Activated CD8-positive, alpha-beta T cell treated with anti-CD3 and anti-CD28 coated beads for 36 hours (primary cell): Measurements from ENCODE around the gene SEPTIN5. TPM values are rescaled to one million over a fixed set of nuclear protein-coding genes. Genes with fewer than 3 reads are reported as not detected.

Experiments
- ATAC-seq: fragments of 200-7000 bp; cut with Tn5 transposase; one replicate; pipeline ENCODE4 v1.10.0; 2021; ENCODE audit warnings: mild to moderate bottlenecking, moderate library complexity
- CTCF ChIA-PET: fragments of 350-600 bp; sonication (Branson Sonifier 250); formaldehyde crosslinking; loops from one replicate; lab custom pipeline; 2021; ENCODE audit warnings: antibody characterized with exemption; lab: Charles Lee
- POLR2A ChIA-PET: fragments of 350-600 bp; sonication (Branson Sonifier 250); formaldehyde crosslinking; loops from one replicate; lab custom pipeline; 2021; ENCODE audit warnings: antibody characterized with exemption; lab: Charles Lee
- DNase-seq: peaks from one replicate; pipeline ENCODE4 v3.0.0-alpha.2; 2020
- H3K27ac Mint-ChIP-seq: one replicate; pipeline ENCODE4 v1.8.0; 2021; ENCODE audit warnings: mild to moderate bottlenecking, mixed read lengths
- H3K27me3 Mint-ChIP-seq: one replicate; pipeline ENCODE4 v1.8.0; 2021; ENCODE audit warnings: mixed read lengths
- H3K36me3 Mint-ChIP-seq: one replicate; pipeline ENCODE4 v1.8.0; 2021; ENCODE audit warnings: low read depth, mixed read lengths
- H3K4me1 Mint-ChIP-seq: one replicate; pipeline ENCODE4 v1.8.0; 2021; ENCODE audit warnings: low read depth, mixed read lengths
- H3K4me3 Mint-ChIP-seq: one replicate; pipeline ENCODE4 v1.8.0; 2021; ENCODE audit warnings: mild to moderate bottlenecking, moderate library complexity, mixed read lengths
- H3K9me3 Mint-ChIP-seq: one replicate; pipeline ENCODE4 v1.8.0; 2021; ENCODE audit warnings: mixed read lengths
- intact Hi-C: fragments of 100-400 bp; cut with micrococcal nuclease; formaldehyde crosslinking; loops from one replicate; pipeline ENCODE4 v1.10.0; 2022
- total RNA-seq, 2 experiments: library from RNA; stranded (reverse); gene quantifications; one replicate each; pipeline ENCODE4 v1.2.3, GENCODE V29; 2021
- TF ChIP-seq, protein P1 (sequence below): fragments of 200-600 bp; IDR thresholded peaks from one replicate; pipeline ENCODE4 v1.8.0; 2022; ENCODE audit warnings: antibody characterized with exemption, mild to moderate bottlenecking

Gene SEPTIN5
- total RNA-seq, 2 experiments from 2014 or later = 1.3 to 1.5 TPM

DNA sequence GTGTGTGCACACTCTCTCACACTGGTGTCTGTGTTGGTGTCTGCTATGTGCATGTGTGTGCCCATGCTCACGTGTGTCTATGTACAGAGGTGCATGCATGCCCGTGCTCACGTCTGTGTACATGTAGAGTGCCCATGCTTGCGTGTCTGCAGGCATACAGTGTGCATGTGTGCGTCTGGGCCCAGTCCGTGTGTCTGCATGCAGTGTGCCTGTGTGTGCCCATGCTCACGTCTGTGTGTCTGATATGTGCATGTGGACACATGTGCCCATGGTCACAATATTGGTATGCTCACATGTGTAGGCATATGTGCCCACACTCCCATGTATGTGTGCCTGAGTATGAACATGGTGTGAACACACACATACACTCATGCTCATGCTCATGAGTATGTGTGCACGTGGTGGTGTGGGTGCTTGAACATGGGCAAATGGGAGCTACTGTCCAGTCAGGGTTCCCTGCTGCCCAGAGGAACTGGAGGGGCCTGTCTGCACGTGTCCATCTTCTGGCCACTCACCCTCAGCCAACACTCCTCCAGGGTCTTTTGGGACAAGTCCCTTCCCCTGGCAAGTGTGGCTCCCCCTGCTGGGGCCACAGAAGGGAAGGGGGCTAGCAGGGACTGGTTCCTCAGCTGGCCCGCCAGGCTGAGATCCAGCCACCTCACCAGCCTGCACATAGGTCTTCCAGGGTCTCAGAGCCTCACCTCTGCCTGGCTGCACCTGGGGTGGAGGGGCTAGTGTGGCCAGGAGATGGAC lies 39.0 kb downstream of the SEPTIN5 start:
- H3K27me3 Mint-ChIP-seq = peaks cover 38% of the 10 kb centered on the region
- intact Hi-C loops = no loop called here
- ChIA-PET POLR2A (no interaction called here), CTCF (interaction anchor here (1.2 to 4.2 kb wide), 4 partner anchors 23 to 159 kb away, joined by 3 to 17 read pairs (median 6); partner anchors contain the start of gene GP1BB)
- TF ChIP-seq, protein P1, sequence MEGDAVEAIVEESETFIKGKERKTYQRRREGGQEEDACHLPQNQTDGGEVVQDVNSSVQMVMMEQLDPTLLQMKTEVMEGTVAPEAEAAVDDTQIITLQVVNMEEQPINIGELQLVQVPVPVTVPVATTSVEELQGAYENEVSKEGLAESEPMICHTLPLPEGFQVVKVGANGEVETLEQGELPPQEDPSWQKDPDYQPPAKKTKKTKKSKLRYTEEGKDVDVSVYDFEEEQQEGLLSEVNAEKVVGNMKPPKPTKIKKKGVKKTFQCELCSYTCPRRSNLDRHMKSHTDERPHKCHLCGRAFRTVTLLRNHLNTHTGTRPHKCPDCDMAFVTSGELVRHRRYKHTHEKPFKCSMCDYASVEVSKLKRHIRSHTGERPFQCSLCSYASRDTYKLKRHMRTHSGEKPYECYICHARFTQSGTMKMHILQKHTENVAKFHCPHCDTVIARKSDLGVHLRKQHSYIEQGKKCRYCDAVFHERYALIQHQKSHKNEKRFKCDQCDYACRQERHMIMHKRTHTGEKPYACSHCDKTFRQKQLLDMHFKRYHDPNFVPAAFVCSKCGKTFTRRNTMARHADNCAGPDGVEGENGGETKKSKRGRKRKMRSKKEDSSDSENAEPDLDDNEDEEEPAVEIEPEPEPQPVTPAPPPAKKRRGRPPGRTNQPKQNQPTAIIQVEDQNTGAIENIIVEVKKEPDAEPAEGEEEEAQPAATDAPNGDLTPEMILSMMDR = no peak
- H3K36me3 Mint-ChIP-seq = no peaks in the 10 kb centered on the region
- no peak for ATAC-seq
- no peak overlapping the region for H3K27ac Mint-ChIP-seq
- no peak for DNase-seq
- H3K4me1 Mint-ChIP-seq = peaks cover 15% of the 10 kb centered on the region
- no peaks in the 10 kb centered on the region for H3K9me3 Mint-ChIP-seq
- H3K4me3 Mint-ChIP-seq = no peak overlapping the region

DNA sequence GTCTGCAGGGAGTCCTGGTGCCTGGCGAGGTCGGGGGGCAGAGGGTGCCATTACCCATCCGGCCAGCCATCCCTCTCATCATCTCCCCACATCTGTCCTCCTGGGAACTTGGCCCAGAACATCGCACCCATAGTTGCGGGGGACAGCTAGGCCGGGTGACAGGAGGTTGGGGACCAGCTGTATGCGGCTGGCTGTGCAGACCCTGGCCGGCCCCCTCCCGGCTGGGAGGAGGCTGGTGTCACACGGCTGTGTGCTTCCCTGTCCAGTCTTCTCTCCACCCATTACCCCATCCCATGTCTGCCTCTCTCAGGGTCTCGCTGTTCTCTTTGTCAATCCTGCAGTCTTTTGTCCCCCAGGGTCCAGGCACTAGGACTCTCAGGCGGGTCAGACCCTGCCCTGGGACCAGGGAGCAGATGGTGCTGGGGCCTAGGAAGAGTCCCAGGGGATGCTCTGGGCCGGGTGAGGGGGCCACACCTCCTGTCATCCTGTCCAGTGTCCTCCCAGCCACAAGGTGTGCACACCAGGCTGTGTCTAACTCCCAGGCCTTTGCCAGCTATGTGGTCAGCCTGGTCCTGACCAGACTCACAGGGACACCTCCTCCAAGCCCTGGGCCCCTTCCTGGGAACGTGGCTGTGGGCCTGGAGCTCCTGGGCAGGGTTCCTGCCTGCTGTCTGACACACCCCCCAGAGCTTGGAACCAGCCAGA lies 39.8 kb downstream of the SEPTIN5 start:
- CTCF ChIA-PET = interaction anchor here (1.2 to 4.2 kb wide), 4 partner anchors 23 to 158 kb away, joined by 3 to 17 read pairs (median 6); partner anchors contain the start of gene GP1BB

DNA sequence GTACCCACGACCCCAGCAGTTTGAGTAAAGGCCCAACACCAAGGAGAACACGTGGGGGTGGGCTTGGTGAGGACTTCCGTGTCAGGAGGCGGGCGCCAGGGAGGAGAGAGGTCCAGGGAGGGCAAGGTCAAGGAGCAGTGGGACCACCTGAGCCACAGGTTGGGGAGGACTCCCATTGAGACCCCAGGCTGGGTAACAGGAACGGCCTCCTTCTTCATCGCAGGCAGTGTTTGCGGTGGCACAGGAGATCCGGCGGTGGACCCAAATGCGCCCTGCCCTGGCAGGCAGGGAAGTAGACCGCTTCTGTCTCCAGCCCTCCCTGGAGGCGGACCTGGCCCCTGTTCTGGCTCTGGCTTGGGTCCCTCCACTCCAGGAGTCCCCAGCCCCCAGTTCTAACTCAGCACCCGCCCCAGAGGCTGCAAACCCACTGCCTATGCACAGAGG lies 40.4 kb downstream of the SEPTIN5 start:
- ATAC-seq (no peak), DNase-seq (no peak)
- no peak overlapping the region for H3K27ac Mint-ChIP-seq
- H3K36me3 Mint-ChIP-seq = no peaks in the 10 kb centered on the region
- H3K4me1 Mint-ChIP-seq = peaks cover 19% of the 10 kb centered on the region
- H3K4me3 Mint-ChIP-seq = no peak overlapping the region
- peaks cover 45% of the 10 kb centered on the region for H3K27me3 Mint-ChIP-seq
- intact Hi-C loops = no loop called here
- H3K9me3 Mint-ChIP-seq = no peaks in the 10 kb centered on the region
- POLR2A ChIA-PET = no interaction called here
- TF ChIP-seq, protein P1 = no peak
- CTCF ChIA-PET = interaction anchor here (0.7 to 4.2 kb wide), 5 partner anchors 24 to 157 kb away, joined by 3 to 17 read pairs (median 5); partner anchors contain the start of gene GP1BB

More for the DNA sequence above, 39.8 kb downstream of the SEPTIN5 start:
- ATAC-seq = no peak
- H3K36me3 Mint-ChIP-seq = no peaks in the 10 kb centered on the region
- POLR2A ChIA-PET = no interaction called here
- intact Hi-C loops = no loop called here
- TF ChIP-seq, protein P1 = no peak
- DNase-seq = no peak
- H3K4me1 Mint-ChIP-seq = peaks cover 15% of the 10 kb centered on the region
- peaks cover 41% of the 10 kb centered on the region for H3K27me3 Mint-ChIP-seq
- no peak overlapping the region for H3K4me3 Mint-ChIP-seq
- no peaks in the 10 kb centered on the region for H3K9me3 Mint-ChIP-seq
- no peak overlapping the region for H3K27ac Mint-ChIP-seq

DNA sequence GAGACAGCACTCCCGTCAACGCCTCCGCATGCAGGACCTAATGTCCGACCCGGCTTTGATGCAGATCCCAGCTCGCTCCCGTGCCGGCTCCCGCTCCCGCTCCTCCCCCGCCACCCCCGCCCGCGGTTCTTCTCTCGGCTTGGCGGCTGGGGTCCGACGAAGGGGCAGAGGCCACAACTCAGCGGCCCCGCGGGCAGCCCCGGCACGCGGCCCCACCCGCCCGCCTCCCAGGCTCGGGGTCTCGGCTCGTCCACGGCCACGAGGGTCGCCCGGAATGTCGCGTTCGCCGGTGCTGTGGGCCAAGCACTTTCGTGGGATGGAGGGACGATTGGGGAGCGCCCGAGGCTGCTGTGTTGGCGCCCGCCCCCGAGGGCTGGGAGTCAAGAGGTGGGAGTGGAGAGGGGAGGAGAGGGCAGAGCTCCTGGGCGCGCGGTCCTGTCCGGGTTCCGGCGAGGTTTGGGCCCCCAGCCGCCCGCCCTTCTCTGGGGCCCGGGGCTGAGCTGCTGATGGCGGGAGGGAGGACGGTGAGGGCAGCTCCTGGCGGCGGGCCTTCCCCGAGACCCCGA lies 40.9 kb downstream of the SEPTIN5 start:
- Mint-ChIP-seq H3K27me3 (peaks cover 50% of the 10 kb centered on the region), H3K27ac (no peak overlapping the region), H3K4me1 (peaks cover 24% of the 10 kb centered on the region), H3K36me3 (no peaks in the 10 kb centered on the region), H3K4me3 (no peak overlapping the region), H3K9me3 (no peaks in the 10 kb centered on the region)
- TF ChIP-seq, protein P1 = no peak
- ATAC-seq = no peak
- DNase-seq = no peak
- ChIA-PET CTCF (interaction anchor here (0.7 to 2.0 kb wide), 5 partner anchors 25 to 164 kb away, joined by 3 to 6 read pairs (median 3); partner anchors contain the start of gene GP1BB), POLR2A (no interaction called here)
- intact Hi-C loops = no loop called here
